H1 (cell line): ENCODE results near the gene SLC15A3. TPM values are rescaled to one million over a fixed set of nuclear protein-coding genes. Genes with fewer than 3 reads are reported as not detected.

Experiments used
- CTCF ChIA-PET: fragments of 300-600 bp; sonication (Branson Sonifier 250); formaldehyde crosslinking; loops from one replicate; lab custom pipeline; 2021; ENCODE audit not compliant: partially characterized antibody; lab: Charles Lee
- POLR2A ChIA-PET: fragments of 300-600 bp; sonication (Branson Sonifier 250); formaldehyde crosslinking; loops from one replicate; lab custom pipeline; 2021; ENCODE audit warnings: inconsistent platforms; ENCODE audit not compliant: partially characterized antibody; lab: Charles Lee
- DNase-seq, 2 experiments: peaks; one replicate each; pipeline versions ENCODE4 v3.0.0 to v3.0.0-alpha.2; 2010 to 2022; ENCODE audit warnings: low spot score in 2 of 2, low read depth in 1 of 2, mixed read lengths in 1 of 2
- FAIRE-seq: peaks from 2 replicates; lab custom pipeline; 2011; peaks lifted over from hg19 to GRCh38; lab: Jason Lieb, UNC
- H2AFZ ChIP-seq: 2 replicates; pipeline ENCODE4 v1.8.1; 2012; ENCODE audit warnings: low read length, inconsistent platforms
- H2AK5ac ChIP-seq: 2 replicates; pipeline ENCODE4 v1.6.1; 2013; ENCODE audit warnings: low read depth, low read length
- H2BK120ac ChIP-seq: replicated peaks from 2 replicates; pipeline ENCODE3; 2013; ENCODE audit warnings: low read depth, low read length, inconsistent platforms
- H2BK12ac ChIP-seq: 2 replicates; pipeline ENCODE4 v1.6.1; 2013; ENCODE audit warnings: low read depth, low read length
- H2BK15ac ChIP-seq: 2 replicates; pipeline ENCODE4 v1.6.1; 2013; ENCODE audit warnings: low read length
- H2BK20ac ChIP-seq: 2 replicates; pipeline ENCODE4 v1.6.1; 2013; ENCODE audit warnings: low read length
- H2BK5ac ChIP-seq: 2 replicates; pipeline ENCODE4 v1.6.1; 2013; ENCODE audit warnings: low read depth, low read length
- H3K14ac ChIP-seq: 2 replicates; pipeline ENCODE4 v1.6.1; 2013; ENCODE audit warnings: inconsistent platforms; ENCODE audit not compliant: insufficient read length
- H3K18ac ChIP-seq: 2 replicates; pipeline ENCODE4 v1.6.1; 2013; ENCODE audit warnings: low read length; ENCODE audit errors: extremely low read depth
- H3K23ac ChIP-seq: 2 replicates; pipeline ENCODE4 v1.6.1; 2013; ENCODE audit warnings: inconsistent platforms; ENCODE audit not compliant: insufficient read length
- H3K23me2 ChIP-seq: 2 replicates; pipeline ENCODE4 v1.6.1; 2013; ENCODE audit warnings: low read depth, low read length
- H3K27ac ChIP-seq: 2 replicates; pipeline ENCODE4 v1.6.1; 2011; ENCODE audit warnings: low read depth, low read length, inconsistent platforms
- H3K27me3 ChIP-seq, 4 experiments: replicated peaks in 1 of 4; 1 replicate in 1 of 4; 2 replicates in 3 of 4; pipeline versions ENCODE4 v1.6.1 to v1.8.1; 2011 to 2013; ENCODE audit warnings: low read length in 3 of 4, mild to moderate bottlenecking in 3 of 4, inconsistent platforms in 2 of 4, mixed read lengths in 2 of 4, moderate library complexity in 1 of 4; ENCODE audit not compliant: control insufficient read depth in 3 of 4, insufficient read depth in 3 of 4; ENCODE audit errors: extremely low read depth in 1 of 4
- H3K36me3 ChIP-seq, 4 experiments: 2 replicates each; pipeline versions ENCODE4 v1.6.1 to v1.8.1; 2011 to 2013; ENCODE audit warnings: mild to moderate bottlenecking in 4 of 4, low read length in 3 of 4, moderate library complexity in 2 of 4, control low read depth in 1 of 4, inconsistent platforms in 1 of 4; ENCODE audit not compliant: insufficient read depth in 4 of 4, control insufficient read depth in 2 of 4
- H3K4ac ChIP-seq: replicated peaks from 2 replicates; pipeline ENCODE3; 2013; ENCODE audit warnings: low read length, low read depth, mixed read lengths, inconsistent platforms; ENCODE audit not compliant: insufficient read length
- H3K4me1 ChIP-seq, 4 experiments: replicated peaks in 1 of 4; 1 replicate in 1 of 4; 2 replicates in 3 of 4; pipeline versions ENCODE4 v1.6.1 to v1.8.1; 2011 to 2013; ENCODE audit warnings: low read length in 3 of 4, inconsistent platforms in 2 of 4, mixed read lengths in 1 of 4; ENCODE audit not compliant: insufficient read depth in 4 of 4, control insufficient read depth in 3 of 4
- H3K4me2 ChIP-seq, 2 experiments: 2 replicates each; pipeline versions ENCODE4 v1.6.1 to v1.8.1; 2011 to 2013; ENCODE audit warnings: low read depth in 2 of 2, low read length in 2 of 2, control low read depth in 1 of 2, inconsistent platforms in 1 of 2, mild to moderate bottlenecking in 1 of 2; ENCODE audit not compliant: insufficient read depth in 1 of 2
- H3K4me3 ChIP-seq, 4 experiments: fragments of 200-600, 300-600 bp in 1 of 4; sonication (generic), shearing (Covaris generic), sonication (Bioruptor Twin) in 1 of 4; 2 replicates each; pipeline versions ENCODE4 v1.5.1 to v1.8.1; 2011 to 2016; ENCODE audit warnings: low read length in 4 of 4, low read depth in 3 of 4, control low read depth in 2 of 4, inconsistent platforms in 2 of 4, mild to moderate bottlenecking in 2 of 4, mixed read lengths in 1 of 4, moderate library complexity in 1 of 4; ENCODE audit not compliant: insufficient read depth in 2 of 4; ENCODE audit errors: extremely low read depth in 1 of 4
- H3K56ac ChIP-seq: replicated peaks from 2 replicates; pipeline ENCODE3; 2013; ENCODE audit warnings: low read depth, mild to moderate bottlenecking, mixed read lengths, low read length, inconsistent platforms; ENCODE audit not compliant: insufficient read length
- H3K79me1 ChIP-seq: 2 replicates; pipeline ENCODE4 v1.6.1; 2013; ENCODE audit warnings: low read depth, low read length, control low read depth
- H3K79me2 ChIP-seq, 2 experiments: 2 replicates each; pipeline versions ENCODE4 v1.6.1 to v1.8.1; 2012 to 2013; ENCODE audit warnings: low read length in 2 of 2, mild to moderate bottlenecking in 2 of 2, inconsistent platforms in 1 of 2; ENCODE audit not compliant: insufficient read depth in 2 of 2, control insufficient read depth in 1 of 2
- H3K9ac ChIP-seq, 4 experiments: replicated peaks in 1 of 4; 1 replicate in 1 of 4; 2 replicates in 3 of 4; pipeline versions ENCODE4 v1.6.1 to v1.8.1; 2011 to 2013; ENCODE audit warnings: low read depth in 3 of 4, low read length in 3 of 4, control low read depth in 2 of 4, mild to moderate bottlenecking in 2 of 4, moderate library complexity in 2 of 4, inconsistent platforms in 1 of 4; ENCODE audit errors: extremely low read depth in 1 of 4
- H3K9me3 ChIP-seq, 2 experiments: 2 replicates each; pipeline versions ENCODE4 v1.6.1 to v1.8.1; 2012 to 2013; ENCODE audit warnings: mild to moderate bottlenecking in 2 of 2, moderate library complexity in 2 of 2, control low read depth in 1 of 2, inconsistent platforms in 1 of 2, low read depth in 1 of 2, low read length in 1 of 2, mixed read lengths in 1 of 2; ENCODE audit not compliant: insufficient read depth in 2 of 2
- H4K20me1 ChIP-seq, 2 experiments: replicated peaks in 1 of 2; 2 replicates each; pipeline versions ENCODE3 to v1.8.1; 2011 to 2013; ENCODE audit warnings: inconsistent platforms in 2 of 2, low read length in 2 of 2, mild to moderate bottlenecking in 1 of 2; ENCODE audit not compliant: insufficient read depth in 2 of 2, control insufficient read depth in 1 of 2
- H4K5ac ChIP-seq: 2 replicates; pipeline ENCODE4 v1.6.1; 2013; ENCODE audit warnings: low read length, low read depth, mixed read lengths, inconsistent platforms; ENCODE audit not compliant: insufficient read length
- H4K8ac ChIP-seq: 2 replicates; pipeline ENCODE4 v1.8.0; 2013; ENCODE audit warnings: mild to moderate bottlenecking, moderate library complexity, low read length, inconsistent platforms; ENCODE audit not compliant: insufficient read depth; ENCODE audit errors: extremely low read depth
- H4K91ac ChIP-seq: replicated peaks from 2 replicates; pipeline ENCODE3; 2013; ENCODE audit warnings: low read length, mixed read lengths, inconsistent platforms; ENCODE audit not compliant: insufficient read length
- E2F6 ChIP-seq: IDR thresholded peaks from 2 replicates; pipeline ENCODE4 v1.6.1; 2012; ENCODE audit warnings: inconsistent platforms
- EZH2 ChIP-seq: fragments of 200-600 bp; sonication (generic); IDR thresholded peaks from 2 replicates; pipeline ENCODE4 v1.7.1; 2012; ENCODE audit warnings: low read depth, mild to moderate bottlenecking, moderate library complexity, low read length, inconsistent platforms; ENCODE audit not compliant: severe bottlenecking
- HDAC2 ChIP-seq, 2 experiments: fragments of 300-600 bp in 1 of 2; sonication (generic) in 1 of 2; IDR thresholded peaks; 2 replicates each; pipeline ENCODE4 v1.6.1; 2011 to 2012; ENCODE audit warnings: low read depth in 2 of 2, low read length in 2 of 2, mild to moderate bottlenecking in 2 of 2, moderate library complexity in 2 of 2, borderline replicate concordance in 1 of 2, inconsistent platforms in 1 of 2
- SAP30 ChIP-seq: fragments of 300-600 bp; sonication (generic); IDR thresholded peaks from 2 replicates; pipeline ENCODE4 v1.7.1; 2012; ENCODE audit warnings: low read length, moderate library complexity, mild to moderate bottlenecking, inconsistent platforms; ENCODE audit not compliant: insufficient read depth, insufficient replicate concordance
- WGBS, 2 experiments: shearing (Covaris generic) in 1 of 2; methylation state at CpG; one replicate each; pipeline versions ENCODE4 v1.1.6 to v1.1.7; 2013 to 2015; ENCODE audit warnings: low lambda C conversion rate in 2 of 2, mixed read lengths in 2 of 2, inconsistent platforms in 1 of 2, low coverage in 1 of 2, missing lambda C conversion rate in 1 of 2; ENCODE audit not compliant: insufficient replicate concordance in 2 of 2, insufficient coverage in 1 of 2, insufficient read length in 1 of 2; ENCODE audit errors: extremely low coverage in 1 of 2, missing lambda C conversion rate in 1 of 2; 5-methylcytosine and 5-hydroxymethylcytosine counted together
- polyA plus RNA-seq, 7 experiments: library from polyadenylated mRNA; depleted of rRNA in 3 of 7; stranded (reverse) in 5 of 7; unstranded in 2 of 7; fragments of >200 nt in 5 of 7; fragments of 200-250 nt in 2 of 7; gene quantifications; 1 replicate in 5 of 7; 2 replicates in 1 of 7; 4 replicates in 1 of 7; pipeline versions ENCODE4 v1.2.1 to v1.2.3, GENCODE V29; 2011 to 2013; ENCODE audit warnings: missing spikeins in 2 of 7, mixed read lengths in 2 of 7
- total RNA-seq: library from RNA; stranded (reverse); fragmentation: NEBNext Ultra II Directional; extraction: Animal tissue kit (Norgen Biotek cat#: 25700); gene quantifications from 2 replicates; pipeline ENCODE4 v1.2.1, GENCODE V29; 2021

Gene SLC15A3
- total and polyA plus RNA-seq, 2 of the 8 experiments (the other 6 are each of a cell fraction or from before 2014, with no cell fraction given): 25.8 to 31.0 TPM

- CTCF ChIA-PET: interaction anchor here (1.2 to 1.9 kb wide), 2 partner anchors 10 to 16 kb away, joined by 4 to 7 read pairs; no protein-coding TSS in a partner anchor
- Histone ChIP-seq H3K14ac (no peak overlapping the region), H3K4me1 (peaks cover 5 to 14% (median 5%) of the 10 kb centered on the region in 4 experiments; a peak in 6 of 7 replicates), H2BK5ac (0 out of 2 replicates have a peak overlapping the region, but pooled peaks have one; percentile 18), H4K91ac (no peak overlapping the region), H3K23ac (no peak overlapping the region), H2AFZ (no peak overlapping the region; the same call in 1 of the 2 replicates), H2BK15ac (no peak overlapping the region), H2BK20ac (no peak overlapping the region), H3K23me2 (peaks cover 11% of the 10 kb centered on the region; the same call in 1 of the 2 replicates), H3K36me3 (peaks cover 9 to 34% (median 17%) of the 10 kb centered on the region in 4 experiments; a peak in 7 of 8 replicates), H3K27me3 (peaks cover 0 to 3% (median 0%) of the 10 kb centered on the region in 4 experiments; a peak in 1 of 7 replicates), H3K79me1 (peaks cover 11% of the 10 kb centered on the region), H3K56ac (no peak overlapping the region), H2AK5ac (no peak overlapping the region; the same call in 1 of the 2 replicates), H4K8ac (no peak overlapping the region; the same call in 1 of the 2 replicates), H3K4me2 (peak overlapping the region; percentile 68 to 91), H4K20me1 (peaks cover 9 to 13% of the 10 kb centered on the region in 2 experiments), H3K4me3 (peak overlapping the region; percentile 70 to 95 (median 77)), H3K9ac (peak overlapping the region; percentile 34 to 86 (median 46))
- POLR2A ChIA-PET: interaction anchor here (0.9 to 5.7 kb wide), 4 partner anchors 11 to 26 kb away, joined by 3 to 26 read pairs (median 6); partner anchors contain the start of gene TMEM109
- DNase-seq (no peak), FAIRE-seq (no peak)
- 6% methylated on average over 34 of the region's 35 CpGs; no CpG with 5 or more reads in 1 of the 2 experiments for WGBS, 2 experiments
- TF ChIP-seq SAP30 (peak; percentile 75), HDAC2 (IDR thresholded peaks at IDR 0.05; ENCODE audit: borderline replicate concordance in 1 of 2, low read depth in 2 of 2, low read length in 2 of 2) (no peak), EZH2 (peak; percentile 23), E2F6 (no peak)
- TF ChIP-seq, all 59 proteins: peak for 2
- Histone ChIP-seq H3K79me2 (no peaks in the 10 kb centered on the region), H2BK120ac (no peak overlapping the region), H3K4ac (peak overlapping the region; percentile 87), H3K9me3 (no peaks in the 10 kb centered on the region), H2BK12ac (0 out of 2 replicates have a peak overlapping the region, but pooled peaks have one; percentile 39), H4K5ac (no peak overlapping the region), H3K18ac (peak overlapping the region; percentile 71; the same call in 1 of the 2 replicates), H3K27ac (no peak overlapping the region; the same call in 1 of the 2 replicates)
Measured at GRCh38 chr11:60924906-60925853, 26.8 kb downstream of the SLC15A3 start.
